ENCODE results near the gene TPD52L1.

Gene TPD52L1

DNA sequence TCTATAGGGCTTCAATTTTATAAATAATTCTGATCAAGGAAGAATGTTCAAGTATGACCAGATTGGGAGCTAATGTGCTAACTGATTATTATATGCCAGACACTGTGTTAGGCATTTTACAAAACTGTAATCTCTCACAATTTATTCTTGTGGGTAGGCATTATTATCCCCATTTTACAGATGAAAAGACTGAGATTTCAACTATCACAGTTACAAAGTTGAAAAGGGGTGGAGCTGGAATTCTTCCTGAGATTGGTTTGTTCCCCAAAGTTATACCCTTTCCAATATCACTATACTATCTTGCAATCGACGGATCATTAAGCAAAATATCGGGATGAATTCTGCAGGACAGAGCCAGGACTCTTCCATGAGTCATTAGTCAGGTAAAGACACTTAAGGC is 57.1 kb downstream of the TPD52L1 start:
- no peak for TF ChIP-seq POLR2AphosphoS5 (IDR thresholded peaks at IDR 0.05; ENCODE audit: low read depth, low read length)
- TF ChIP-seq TAF1 (IDR thresholded peaks at IDR 0.05; ENCODE audit: borderline replicate concordance, insufficient read depth, low read length), result no peak
- TF ChIP-seq, protein P1, sequence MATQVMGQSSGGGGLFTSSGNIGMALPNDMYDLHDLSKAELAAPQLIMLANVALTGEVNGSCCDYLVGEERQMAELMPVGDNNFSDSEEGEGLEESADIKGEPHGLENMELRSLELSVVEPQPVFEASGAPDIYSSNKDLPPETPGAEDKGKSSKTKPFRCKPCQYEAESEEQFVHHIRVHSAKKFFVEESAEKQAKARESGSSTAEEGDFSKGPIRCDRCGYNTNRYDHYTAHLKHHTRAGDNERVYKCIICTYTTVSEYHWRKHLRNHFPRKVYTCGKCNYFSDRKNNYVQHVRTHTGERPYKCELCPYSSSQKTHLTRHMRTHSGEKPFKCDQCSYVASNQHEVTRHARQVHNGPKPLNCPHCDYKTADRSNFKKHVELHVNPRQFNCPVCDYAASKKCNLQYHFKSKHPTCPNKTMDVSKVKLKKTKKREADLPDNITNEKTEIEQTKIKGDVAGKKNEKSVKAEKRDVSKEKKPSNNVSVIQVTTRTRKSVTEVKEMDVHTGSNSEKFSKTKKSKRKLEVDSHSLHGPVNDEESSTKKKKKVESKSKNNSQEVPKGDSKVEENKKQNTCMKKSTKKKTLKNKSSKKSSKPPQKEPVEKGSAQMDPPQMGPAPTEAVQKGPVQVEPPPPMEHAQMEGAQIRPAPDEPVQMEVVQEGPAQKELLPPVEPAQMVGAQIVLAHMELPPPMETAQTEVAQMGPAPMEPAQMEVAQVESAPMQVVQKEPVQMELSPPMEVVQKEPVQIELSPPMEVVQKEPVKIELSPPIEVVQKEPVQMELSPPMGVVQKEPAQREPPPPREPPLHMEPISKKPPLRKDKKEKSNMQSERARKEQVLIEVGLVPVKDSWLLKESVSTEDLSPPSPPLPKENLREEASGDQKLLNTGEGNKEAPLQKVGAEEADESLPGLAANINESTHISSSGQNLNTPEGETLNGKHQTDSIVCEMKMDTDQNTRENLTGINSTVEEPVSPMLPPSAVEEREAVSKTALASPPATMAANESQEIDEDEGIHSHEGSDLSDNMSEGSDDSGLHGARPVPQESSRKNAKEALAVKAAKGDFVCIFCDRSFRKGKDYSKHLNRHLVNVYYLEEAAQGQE (IDR thresholded peaks at IDR 0.05; ENCODE audit: insufficient read depth in 1 of 2, low read depth in 2 of 2, low read length in 2 of 2), result no peak
- no peak for TF ChIP-seq SIN3A (IDR thresholded peaks at IDR 0.05; ENCODE audit: borderline replicate concordance, insufficient read depth, low read length)
- TF ChIP-seq FOXP2 (optimal IDR thresholded peaks at IDR 0.05; ENCODE audit: borderline replicate concordance, extremely low read depth, extremely low read length, insufficient read depth), result no peak

- no peak for TF ChIP-seq SIN3A (IDR thresholded peaks at IDR 0.05; ENCODE audit: borderline replicate concordance, insufficient read depth, low read length)
- TF ChIP-seq FOXP2 (optimal IDR thresholded peaks at IDR 0.05; ENCODE audit: borderline replicate concordance, extremely low read depth, extremely low read length, insufficient read depth), result no peak
- no peak for TF ChIP-seq TAF1 (IDR thresholded peaks at IDR 0.05; ENCODE audit: borderline replicate concordance, insufficient read depth, low read length)
- no peak for TF ChIP-seq POLR2AphosphoS5 (IDR thresholded peaks at IDR 0.05; ENCODE audit: low read depth, low read length)
- TF ChIP-seq, protein P1 (IDR thresholded peaks at IDR 0.05; ENCODE audit: insufficient read depth in 1 of 2, low read depth in 2 of 2, low read length in 2 of 2), result no peak
Observed at GRCh38 chr6:125211352-125211751, 57.8 kb downstream of the TPD52L1 start.

DNA sequence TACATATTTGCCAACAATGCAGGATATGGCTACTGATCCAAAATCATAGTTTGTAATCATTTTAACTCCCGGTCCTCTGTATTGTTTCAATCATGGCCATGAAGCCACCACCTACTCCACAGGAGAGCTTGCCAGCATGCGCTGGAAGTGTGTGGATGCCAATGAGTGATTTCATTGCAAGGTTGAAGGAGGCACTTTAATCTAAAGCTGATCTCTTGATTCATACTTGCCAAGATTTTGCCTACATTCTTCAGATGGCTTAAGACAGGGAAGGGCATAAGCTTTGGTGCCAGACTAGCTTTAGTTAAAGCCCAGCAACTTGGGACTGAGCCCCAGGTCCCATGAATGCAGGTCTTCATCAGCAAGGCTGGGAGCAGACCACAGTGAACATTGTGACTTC is 58.8 kb downstream of the TPD52L1 start:
- TF ChIP-seq FOXP2 (optimal IDR thresholded peaks at IDR 0.05; ENCODE audit: borderline replicate concordance, extremely low read depth, extremely low read length, insufficient read depth) (no peak), TAF1 (IDR thresholded peaks at IDR 0.05; ENCODE audit: borderline replicate concordance, insufficient read depth, low read length) (no peak), POLR2AphosphoS5 (IDR thresholded peaks at IDR 0.05; ENCODE audit: low read depth, low read length) (no peak), SIN3A (IDR thresholded peaks at IDR 0.05; ENCODE audit: borderline replicate concordance, insufficient read depth, low read length) (no peak)
- TF ChIP-seq, protein P1 (IDR thresholded peaks at IDR 0.05; ENCODE audit: insufficient read depth in 1 of 2, low read depth in 2 of 2, low read length in 2 of 2), result no peak

DNA sequence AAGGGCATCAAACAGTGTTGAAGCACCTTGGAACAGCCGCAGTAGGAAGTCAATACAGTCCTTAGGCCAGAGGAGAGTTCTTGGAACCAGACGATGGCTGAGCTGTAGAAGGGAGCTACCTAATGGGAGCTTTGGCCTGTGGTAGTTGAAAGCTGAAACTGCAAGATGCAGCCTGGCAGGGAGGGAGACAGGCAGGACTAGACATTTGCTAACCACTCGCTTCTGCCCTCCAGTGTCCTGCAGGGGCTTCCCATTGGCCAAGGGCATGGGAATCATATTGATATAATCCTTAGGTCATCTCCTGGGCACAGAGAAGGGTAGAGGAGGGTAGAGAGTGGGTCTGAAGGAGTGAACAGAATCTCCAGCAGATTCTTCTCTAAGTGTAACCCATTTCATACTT is 60.4 kb downstream of the TPD52L1 start:
- TF ChIP-seq, protein P1 (IDR thresholded peaks at IDR 0.05; ENCODE audit: insufficient read depth in 1 of 2, low read depth in 2 of 2, low read length in 2 of 2), result no peak
- TF ChIP-seq POLR2AphosphoS5 (IDR thresholded peaks at IDR 0.05; ENCODE audit: low read depth, low read length) (no peak), SIN3A (IDR thresholded peaks at IDR 0.05; ENCODE audit: borderline replicate concordance, insufficient read depth, low read length) (no peak), FOXP2 (optimal IDR thresholded peaks at IDR 0.05; ENCODE audit: borderline replicate concordance, extremely low read depth, extremely low read length, insufficient read depth) (no peak), TAF1 (IDR thresholded peaks at IDR 0.05; ENCODE audit: borderline replicate concordance, insufficient read depth, low read length) (no peak)
